Inflammatory macrophage treated with lipopolysaccharide for 1 hour (primary cell): ENCODE results near the gene ENTPD1.
A peak's percentile ranks its signal among the peaks of the same experiment; 100 is the strongest.

Experiments
- DNase-seq, 2 donors: peaks; one replicate each; pipeline ENCODE4 v3.0.0-alpha.2; 2020 to 2022

ENTPD1 gene

GRCh38 chr10:95833042-95833610, 77.2 kb downstream of the ENTPD1 start:
- DNase-seq = no peak

GRCh38 chr10:95834406-95834805, 78.4 kb downstream of the ENTPD1 start:
- no peak for DNase-seq

- DNase-seq = no peak
Observed at GRCh38 chr10:95835149-95835860, 79.3 kb downstream of the ENTPD1 start.

- no peak for DNase-seq
Observed at GRCh38 chr10:95835911-95836310, 79.9 kb downstream of the ENTPD1 start.

GRCh38 chr10:95836610-95837355, 80.8 kb downstream of the ENTPD1 start:
- no peak for DNase-seq

GRCh38 chr10:95837356-95837776, 81.4 kb downstream of the ENTPD1 start:
- DNase-seq = peak; percentile 84 to 91

- peak; percentile 85 to 87 for DNase-seq
Observed at GRCh38 chr10:95837783-95838182, 81.8 kb downstream of the ENTPD1 start.

- DNase-seq = no peak
Observed at GRCh38 chr10:95840121-95840520, 84.2 kb downstream of the ENTPD1 start.

- no peak for DNase-seq
Observed at GRCh38 chr10:95840681-95841080, 84.7 kb downstream of the ENTPD1 start.

GRCh38 chr10:95841661-95842498, 85.9 kb downstream of the ENTPD1 start:
- DNase-seq = peak; percentile 52 to 88

- no peak for DNase-seq
Observed at GRCh38 chr10:95845411-95845810, 89.4 kb downstream of the ENTPD1 start.

- no peak for DNase-seq
Observed at GRCh38 chr10:95847007-95847406, 91.0 kb downstream of the ENTPD1 start.

- DNase-seq = peak; percentile 44 to 58
Observed at GRCh38 chr10:95848841-95849240, 92.9 kb downstream of the ENTPD1 start.

- DNase-seq = peak in 1 of 2 donors; percentile 31
Observed at GRCh38 chr10:95850791-95851190, 94.8 kb downstream of the ENTPD1 start.

- no peak for DNase-seq
Observed at GRCh38 chr10:95860166-95860940, 104.4 kb downstream of the ENTPD1 start.

GRCh38 chr10:95861386-95861785, 105.4 kb downstream of the ENTPD1 start:
- no peak for DNase-seq

GRCh38 chr10:95864906-95865813, 109.2 kb downstream of the ENTPD1 start:
- peak; percentile 63 to 67 for DNase-seq

- no peak for DNase-seq
Observed at GRCh38 chr10:95865814-95866466, 110.0 kb downstream of the ENTPD1 start.

GRCh38 chr10:95866467-95866842, 110.5 kb downstream of the ENTPD1 start:
- DNase-seq = no peak

- DNase-seq = no peak
Observed at GRCh38 chr10:95867866-95868265, 111.9 kb downstream of the ENTPD1 start.
